Retinal pigment epithelial cell (primary cell): Measurements from ENCODE around the gene ACAT2.
"Not testable (repeated sequence)": the region's sequence is repeated elsewhere in the genome, so short reads cannot be mapped to it uniquely, and the experiment has no call there.

Experiments used
- DNase-seq: peaks from one replicate; pipeline ENCODE4 v3.0.0-alpha.2; 2010; ENCODE audit warnings: low read depth
- H3K4me3 ChIP-seq: 2 replicates; pipeline ENCODE4 v1.5.1; 2011; ENCODE audit warnings: mild to moderate bottlenecking, low read length, control low read depth, moderate library complexity
- CTCF ChIP-seq: conservative IDR thresholded peaks from 2 replicates; pipeline ENCODE4 v1.5.1; 2011; ENCODE audit warnings: low read depth, low read length, control low read depth, inconsistent platforms

ACAT2 gene

GRCh38 chr6:159726255-159726917 is 35.5 kb upstream of the ACAT2 start:
- H3K4me3 ChIP-seq: peak overlapping the region; percentile 54
- DNase-seq: no peak
- no peak for TF ChIP-seq CTCF

- peak; percentile 92 for DNase-seq
- H3K4me3 ChIP-seq: peak within 1 kb of the TSS; percentile 79
- no peak for TF ChIP-seq CTCF
Measured at GRCh38 chr6:159726918-159727716, 34.7 kb upstream of the ACAT2 start, which contains the start of gene WTAP. WTAP (plus strand) TSS chr6:159727506; CDS start chr6:159736266, 8,760 bp downstream.

- DNase-seq: no peak
- TF ChIP-seq CTCF: no peak
- H3K4me3 ChIP-seq: peak overlapping the region; percentile 79
Measured at GRCh38 chr6:159727717-159728445, 34.0 kb upstream of the ACAT2 start.

- peak overlapping the region; percentile 79 for H3K4me3 ChIP-seq
- TF ChIP-seq CTCF: no peak
- DNase-seq: no peak
Measured at GRCh38 chr6:159728531-159728964, 33.3 kb upstream of the ACAT2 start.

GRCh38 chr6:159729598-159730331 is 32.1 kb upstream of the ACAT2 start:
- DNase-seq: no peak
- no peak for TF ChIP-seq CTCF
- H3K4me3 ChIP-seq: peak overlapping the region; percentile 79

GRCh38 chr6:159730332-159730676 is 31.5 kb upstream of the ACAT2 start:
- TF ChIP-seq CTCF: no peak
- no peak overlapping the region for H3K4me3 ChIP-seq
- no peak for DNase-seq

GRCh38 chr6:159732550-159732949 is 29.3 kb upstream of the ACAT2 start:
- H3K4me3 ChIP-seq, DNase-seq: not testable (repeated sequence)

GRCh38 chr6:159733395-159733794 is 28.4 kb upstream of the ACAT2 start:
- DNase-seq, H3K4me3 ChIP-seq: not testable (repeated sequence)
